HepG2 (cell line): ENCODE results near the gene AARS1. TPM values are rescaled to one million over a fixed set of nuclear protein-coding genes. Genes with fewer than 3 reads are reported as not detected.
A peak's percentile ranks its signal among the peaks of the same experiment; 100 is the strongest.

Source experiments
- ATAC-seq: fragments of 200-7000 bp; cut with Tn5 transposase; 3 replicates; pipeline ENCODE4 v1.9.1; 2020; ENCODE audit warnings: mild to moderate bottlenecking, moderate library complexity
- BruUV-seq: library from RNA; stranded (reverse); fragments of 400-500 nt; replicated peaks from 2 replicates; lab custom pipeline; 2021; lab: Mats Ljungman, UMichigan
- CTCF ChIA-PET: fragments of 300-600 bp; formaldehyde crosslinking; extraction: SDS; loops from one replicate; lab custom pipeline; 2021; ENCODE audit warnings: low total read pairs, inconsistent platforms, low intra/inter-chr PET ratio; lab: Yijun Ruan, JAX
- POLR2A ChIA-PET: fragments of 350-600 bp; sonication (Branson Sonifier 250); formaldehyde crosslinking; loops from one replicate; lab custom pipeline; 2020; ENCODE audit warnings: antibody characterized with exemption, inconsistent platforms; lab: Yijun Ruan, JAX
- DNase-seq: peaks from one replicate; pipeline ENCODE4 v3.0.0-alpha.2; 2015; ENCODE audit warnings: low spot score
- FAIRE-seq: peaks from 3 replicates; lab custom pipeline; 2011; peaks lifted over from hg19 to GRCh38; lab: Jason Lieb, UNC
- H2AFZ ChIP-seq: one replicate; pipeline ENCODE4 v1.6.1; 2011; ENCODE audit warnings: low read length, inconsistent platforms
- H3K27ac ChIP-seq: fragments of 300-600 bp; 3 replicates; pipeline ENCODE4 v1.8.0; 2011; ENCODE audit warnings: mixed run types, mild to moderate bottlenecking, mixed read lengths, low read length, inconsistent platforms; ENCODE audit not compliant: insufficient read depth; ENCODE audit errors: extremely low read length
- H3K27me3 ChIP-seq, 2 experiments: fragments of 200-600 bp in 1 of 2; 2 replicates in 1 of 2; 3 replicates in 1 of 2; pipeline versions ENCODE4 v1.6.0 to v1.8.0; 2011; ENCODE audit warnings: low read length in 2 of 2, mild to moderate bottlenecking in 2 of 2, moderate library complexity in 2 of 2, inconsistent platforms in 1 of 2; ENCODE audit not compliant: insufficient read depth in 2 of 2, control insufficient read depth in 1 of 2
- H3K36me3 ChIP-seq, 2 experiments: fragments of 200-600 bp in 1 of 2; replicated peaks in 1 of 2; 2 replicates in 1 of 2; 3 replicates in 1 of 2; pipeline versions ENCODE4 v1.5.1 to v1.8.0; 2011; ENCODE audit warnings: low read length in 2 of 2, inconsistent platforms in 1 of 2; ENCODE audit not compliant: insufficient read depth in 2 of 2, control insufficient read depth in 1 of 2
- H3K4me1 ChIP-seq: 2 replicates; pipeline ENCODE4 v1.5.1; 2012; ENCODE audit warnings: low read length, inconsistent platforms; ENCODE audit not compliant: insufficient read depth
- H3K4me2 ChIP-seq: 2 replicates; pipeline ENCODE4 v1.6.0; 2011; ENCODE audit warnings: low read depth, low read length, inconsistent platforms
- H3K4me3 ChIP-seq, 3 experiments: fragments of 200-600 bp in 1 of 3; sonication (generic), shearing (Covaris generic) in 1 of 3; replicated peaks in 1 of 3; 2 replicates each; pipeline ENCODE4 v1.5.1; 2011 to 2016; ENCODE audit warnings: low read length in 3 of 3, inconsistent platforms in 2 of 3, low read depth in 2 of 3, mild to moderate bottlenecking in 2 of 3, control low read depth in 1 of 3, mixed read lengths in 1 of 3; ENCODE audit not compliant: insufficient read depth in 1 of 3
- H3K79me2 ChIP-seq: one replicate; pipeline ENCODE4 v1.6.1; 2011; ENCODE audit warnings: low read length, inconsistent platforms; ENCODE audit not compliant: insufficient read depth
- H3K9ac ChIP-seq: 2 replicates; pipeline ENCODE4 v1.6.0; 2011; ENCODE audit warnings: mild to moderate bottlenecking, low read depth, low read length, inconsistent platforms; ENCODE audit not compliant: insufficient read depth
- H3K9me3 ChIP-seq: 2 replicates; pipeline ENCODE4 v1.5.1; 2012; ENCODE audit warnings: mild to moderate bottlenecking, low read length
- H4K20me1 ChIP-seq: 2 replicates; pipeline ENCODE4 v1.6.0; 2011; ENCODE audit warnings: inconsistent platforms, mild to moderate bottlenecking, low read length, moderate library complexity; ENCODE audit not compliant: insufficient read depth
- ATF6 ChIP-seq: sonication (generic); formaldehyde crosslinking; conservative IDR thresholded peaks from 2 replicates; pipeline ENCODE4 v1.4.0; 2020; ENCODE audit warnings: missing genetic modification reagents
- RBM22 ChIP-seq: fragments of 200-400 bp; formaldehyde crosslinking; optimal IDR thresholded peaks from 2 replicates; pipeline ENCODE3; 2017; ENCODE audit warnings: mild to moderate bottlenecking, low read length, moderate library complexity
- SNAPC4 ChIP-seq: sonication (generic); formaldehyde crosslinking; IDR thresholded peaks from 2 replicates; pipeline ENCODE4 v1.4.0; 2020; ENCODE audit warnings: mild to moderate bottlenecking, missing genetic modification reagents
- ZNF768 ChIP-seq: sonication (generic); formaldehyde crosslinking; IDR thresholded peaks from 2 replicates; pipeline ENCODE4 v1.4.0; 2020; ENCODE audit warnings: missing genetic modification reagents
- WGBS: methylation state at CpG from one replicate; pipeline ENCODE4 v1.1.6; 2017; ENCODE audit warnings: low lambda C conversion rate; 5-methylcytosine and 5-hydroxymethylcytosine counted together
- in situ Hi-C: cut with HindIII; loops from 2 replicates; pipeline ENCODE4 v1.10.0; 2017; ENCODE audit warnings: low pct_unique_long_range_greater_than_20kb; ENCODE audit not compliant: extremely low pct_ligation_motif_present
- intact Hi-C: fragments of 100-400 bp; cut with micrococcal nuclease; formaldehyde crosslinking; loops from one replicate; pipeline ENCODE4 v1.10.0; 2022; ENCODE audit not compliant: unreplicated experiment
- polyA plus RNA-seq, 8 experiments: library from polyadenylated mRNA; depleted of rRNA in 3 of 8; stranded (reverse) in 7 of 8; unstranded in 1 of 8; fragments of >200 nt; fragmentation: Illumina TruSeq in 4 of 8; extraction: Trizol in 4 of 8; gene quantifications; 2 replicates each; pipeline versions ENCODE4 v1.2.1 to v1.2.3, GENCODE V29; 2011 to 2016; ENCODE audit warnings: low read depth in 4 of 8, missing spikeins in 1 of 8, mixed read lengths in 1 of 8; ENCODE audit not compliant: insufficient read depth in 1 of 8
- total RNA-seq, 5 experiments: library from RNA; depleted of rRNA; stranded (reverse); fragments of >200 nt; fragmentation: Illumina TruSeq; extraction: Trizol; gene quantifications; 2 replicates each; pipeline ENCODE4 v1.2.3, GENCODE V29; 2016; ENCODE audit warnings: low read depth in 1 of 5

AARS1 gene
- total and polyA plus RNA-seq, 2 of the 13 experiments (the other 11 are each of a cell fraction or from before 2014, with no cell fraction given): 107 to 132 TPM

GRCh38 chr16:70258065-70258464, 31.2 kb downstream of the AARS1 start (continued):
- TF ChIP-seq ATF6 (no peak), SNAPC4 (CRISPR knock-in tag) (no peak)

GRCh38 chr16:70257391-70257790, 31.9 kb downstream of the AARS1 start:
- TF ChIP-seq RBM22 (peak; percentile 39), ZNF768 (CRISPR knock-in tag) (no peak)
- TF ChIP-seq, all 625 proteins: peak for 1
- in situ Hi-C loops (loop anchor here (10.0 kb wide), 1 partner anchor 93 kb away; no protein-coding TSS in a partner anchor), intact Hi-C loops (no loop called here)
- ChIA-PET CTCF (no interaction called here), POLR2A (interaction anchor here (1.1 kb wide), 1 partner anchor 105 kb away, joined by 3 read pairs; no protein-coding TSS in a partner anchor)
- no peak for DNase-seq
- Histone ChIP-seq H3K79me2 (no peaks in the 10 kb centered on the region), H4K20me1 (peaks cover 10% of the 10 kb centered on the region; the same call in 1 of the 2 replicates), H3K4me1 (peaks cover 28% of the 10 kb centered on the region), H3K36me3 (peaks cover 64 to 96% of the 10 kb centered on the region in 2 experiments), H3K4me3 (no peak overlapping the region), H3K27ac (no peak overlapping the region), H2AFZ (no peak overlapping the region), H3K9ac (no peak overlapping the region), H3K4me2 (no peak overlapping the region), H3K27me3 (no peaks in the 10 kb centered on the region), H3K9me3 (no peaks in the 10 kb centered on the region)
- no TSS peak for BruUV-seq
- 92% methylated on average over 4 of the region's 4 CpGs for whole genome bisulfite sequencing
- FAIRE-seq: no peak
- ATAC-seq: no peak
